ENCODE measurements around the gene CPT1C.

The CPT1C gene

DNA sequence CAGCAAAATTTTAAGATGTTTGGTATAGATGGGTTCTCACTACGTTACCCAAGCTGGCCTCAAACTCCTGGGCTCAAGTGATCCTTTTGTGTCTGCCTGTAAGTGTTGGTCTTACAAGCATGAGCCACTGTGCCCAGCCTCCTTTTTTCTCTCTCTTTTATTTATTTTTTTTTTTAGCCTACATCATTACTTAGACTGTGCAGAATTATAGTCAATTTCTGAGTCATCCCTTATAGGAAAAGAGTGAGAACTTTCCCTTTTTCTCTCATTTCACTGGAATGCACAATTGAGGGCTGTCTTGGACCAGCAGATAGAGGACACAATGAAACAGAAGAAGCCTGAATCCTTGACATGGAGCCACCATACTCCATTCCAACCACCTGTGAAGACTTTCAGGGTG is 58.9 kb downstream of the CPT1C start:
- Histone ChIP-seq H3K4me2 (no peak overlapping the region), H3K4me3 (IDR thresholded peaks at IDR 0.05; ENCODE audit: insufficient read depth, low read depth, low read length) (no peak overlapping the region), H3K4me1 (ENCODE audit: low read depth, poor library complexity, severe bottlenecking) (no peaks in the 10 kb centered on the region), H3K27me3 (ENCODE audit: insufficient read depth, low read depth) (peaks cover 3% of the 10 kb centered on the region; the same call in 1 of the 2 replicates), H3K27ac (no peak overlapping the region), H4K20me1 (ENCODE audit: insufficient read depth) (no peaks in the 10 kb centered on the region), H3K9ac (no peak overlapping the region), H2AFZ (ENCODE audit: low read depth) (no peak overlapping the region), H3K79me2 (ENCODE audit: insufficient read depth, low read depth) (no peaks in the 10 kb centered on the region), H3K36me3 (ENCODE audit: insufficient read depth) (no peaks in the 10 kb centered on the region)
- TF ChIP-seq, protein P1, sequence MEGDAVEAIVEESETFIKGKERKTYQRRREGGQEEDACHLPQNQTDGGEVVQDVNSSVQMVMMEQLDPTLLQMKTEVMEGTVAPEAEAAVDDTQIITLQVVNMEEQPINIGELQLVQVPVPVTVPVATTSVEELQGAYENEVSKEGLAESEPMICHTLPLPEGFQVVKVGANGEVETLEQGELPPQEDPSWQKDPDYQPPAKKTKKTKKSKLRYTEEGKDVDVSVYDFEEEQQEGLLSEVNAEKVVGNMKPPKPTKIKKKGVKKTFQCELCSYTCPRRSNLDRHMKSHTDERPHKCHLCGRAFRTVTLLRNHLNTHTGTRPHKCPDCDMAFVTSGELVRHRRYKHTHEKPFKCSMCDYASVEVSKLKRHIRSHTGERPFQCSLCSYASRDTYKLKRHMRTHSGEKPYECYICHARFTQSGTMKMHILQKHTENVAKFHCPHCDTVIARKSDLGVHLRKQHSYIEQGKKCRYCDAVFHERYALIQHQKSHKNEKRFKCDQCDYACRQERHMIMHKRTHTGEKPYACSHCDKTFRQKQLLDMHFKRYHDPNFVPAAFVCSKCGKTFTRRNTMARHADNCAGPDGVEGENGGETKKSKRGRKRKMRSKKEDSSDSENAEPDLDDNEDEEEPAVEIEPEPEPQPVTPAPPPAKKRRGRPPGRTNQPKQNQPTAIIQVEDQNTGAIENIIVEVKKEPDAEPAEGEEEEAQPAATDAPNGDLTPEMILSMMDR (conservative IDR thresholded peaks at IDR 0.05; ENCODE audit: low read depth, low read length) = no peak

DNA sequence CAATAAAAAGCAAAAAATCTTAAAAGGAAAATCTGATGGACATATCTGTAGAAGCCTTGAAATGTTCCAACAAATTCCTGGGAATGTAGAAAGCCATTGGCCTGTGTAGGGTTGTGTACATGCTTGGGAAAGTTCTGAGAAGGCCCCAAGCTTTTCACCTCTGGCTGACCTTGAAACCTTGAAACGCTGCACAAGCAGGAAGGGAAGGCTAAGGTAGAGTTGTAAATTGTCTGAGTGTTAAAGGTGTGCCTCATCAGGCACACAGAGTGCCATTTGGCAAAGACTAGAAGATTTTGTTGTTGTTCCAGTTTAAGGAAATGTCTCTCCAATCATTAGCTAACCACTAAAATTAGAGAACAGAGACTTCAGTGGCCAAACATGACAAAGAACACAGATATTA is 61.8 kb downstream of the CPT1C start:
- Histone ChIP-seq H3K79me2 (ENCODE audit: insufficient read depth, low read depth) (no peaks in the 10 kb centered on the region), H3K4me2 (no peak overlapping the region), H4K20me1 (ENCODE audit: insufficient read depth) (no peaks in the 10 kb centered on the region), H3K9ac (no peak overlapping the region), H3K36me3 (ENCODE audit: insufficient read depth) (no peaks in the 10 kb centered on the region), H3K4me1 (ENCODE audit: low read depth, poor library complexity, severe bottlenecking) (no peaks in the 10 kb centered on the region), H3K4me3 (IDR thresholded peaks at IDR 0.05; ENCODE audit: insufficient read depth, low read depth, low read length) (no peak overlapping the region), H2AFZ (ENCODE audit: low read depth) (no peak overlapping the region), H3K27me3 (ENCODE audit: insufficient read depth, low read depth) (peaks cover 6% of the 10 kb centered on the region; the same call in 1 of the 2 replicates), H3K27ac (no peak overlapping the region)
- TF ChIP-seq, protein P1 (conservative IDR thresholded peaks at IDR 0.05; ENCODE audit: low read depth, low read length) = no peak

DNA sequence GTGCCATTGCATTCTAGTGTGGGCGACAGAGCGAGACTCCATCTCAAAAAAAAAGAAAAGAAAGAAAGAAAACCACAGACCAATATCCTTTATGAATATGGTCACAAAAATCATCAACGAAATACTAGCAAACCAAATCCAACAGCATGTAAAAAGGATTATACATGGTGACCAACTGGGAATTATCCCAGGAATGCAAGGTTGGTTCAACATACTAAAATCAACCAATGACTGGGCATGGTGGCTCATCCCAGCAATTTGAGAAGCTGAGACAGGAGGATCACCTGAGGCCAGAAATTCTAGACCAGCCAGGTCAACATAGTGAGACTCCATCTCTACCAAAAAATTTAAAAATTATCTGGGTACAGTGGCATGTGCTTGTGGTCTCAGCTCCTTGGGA is 65.0 kb downstream of the CPT1C start:
- Histone ChIP-seq H3K9ac (no peak overlapping the region), H3K4me1 (ENCODE audit: low read depth, poor library complexity, severe bottlenecking) (no peaks in the 10 kb centered on the region), H3K27ac (no peak overlapping the region), H3K27me3 (ENCODE audit: insufficient read depth, low read depth) (peaks cover 17% of the 10 kb centered on the region; the same call in 1 of the 2 replicates), H3K36me3 (ENCODE audit: insufficient read depth) (no peaks in the 10 kb centered on the region), H3K4me3 (IDR thresholded peaks at IDR 0.05; ENCODE audit: insufficient read depth, low read depth, low read length) (no peak overlapping the region), H4K20me1 (ENCODE audit: insufficient read depth) (no peaks in the 10 kb centered on the region), H2AFZ (ENCODE audit: low read depth) (no peak overlapping the region), H3K79me2 (ENCODE audit: insufficient read depth, low read depth) (no peaks in the 10 kb centered on the region), H3K4me2 (no peak overlapping the region)
- TF ChIP-seq, protein P1 (conservative IDR thresholded peaks at IDR 0.05; ENCODE audit: low read depth, low read length) = no peak

DNA sequence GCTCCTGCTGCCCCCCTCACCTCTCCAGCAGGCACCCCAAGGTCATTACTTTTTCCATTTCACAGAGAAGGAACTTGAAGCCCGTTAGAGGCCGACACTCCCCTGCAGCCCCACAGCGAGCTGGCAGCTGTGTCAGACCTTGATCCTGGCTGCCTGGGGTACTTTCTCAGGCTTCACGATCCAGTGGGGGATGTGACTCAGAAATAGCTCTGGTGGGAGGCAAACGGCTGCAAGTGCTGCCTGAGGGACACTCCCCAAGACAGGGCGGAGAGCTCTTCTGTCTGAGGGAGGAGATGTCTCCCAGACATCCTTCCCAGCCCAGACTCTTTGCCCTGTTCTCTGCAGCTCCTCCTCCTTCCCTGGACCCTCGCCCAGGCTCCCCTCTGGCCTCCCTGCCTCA is 67.4 kb downstream of the CPT1C start:
- Histone ChIP-seq H3K27me3 (ENCODE audit: insufficient read depth, low read depth) (peaks cover 23% of the 10 kb centered on the region; the same call in 1 of the 2 replicates), H3K4me3 (IDR thresholded peaks at IDR 0.05; ENCODE audit: insufficient read depth, low read depth, low read length) (no peak overlapping the region), H2AFZ (ENCODE audit: low read depth) (no peak overlapping the region), H3K9ac (no peak overlapping the region), H4K20me1 (ENCODE audit: insufficient read depth) (no peaks in the 10 kb centered on the region), H3K4me1 (ENCODE audit: low read depth, poor library complexity, severe bottlenecking) (no peaks in the 10 kb centered on the region), H3K27ac (no peak overlapping the region), H3K4me2 (no peak overlapping the region), H3K36me3 (ENCODE audit: insufficient read depth) (no peaks in the 10 kb centered on the region), H3K79me2 (ENCODE audit: insufficient read depth, low read depth) (no peaks in the 10 kb centered on the region)
- TF ChIP-seq, protein P1 (conservative IDR thresholded peaks at IDR 0.05; ENCODE audit: low read depth, low read length) = no peak
